Chondrocyte (in vitro differentiated cells): ENCODE data around the gene ZNF583. TPM values are rescaled to one million over a fixed set of nuclear protein-coding genes. Genes with fewer than 3 reads are reported as not detected.

ENCODE experiments used
- DNase-seq: peaks from one replicate; pipeline ENCODE4 v3.0.0; 2021; ENCODE audit warnings: mixed read lengths, low spot score
- H3K27ac Mint-ChIP-seq: one replicate; pipeline ENCODE4 v1.8.0; 2021; ENCODE audit warnings: mild to moderate bottlenecking, moderate library complexity, mixed read lengths; ENCODE audit not compliant: unreplicated experiment
- H3K27me3 Mint-ChIP-seq: 2 replicates; pipeline ENCODE4 v1.8.0; 2021; ENCODE audit warnings: low read depth, mixed read lengths
- H3K36me3 Mint-ChIP-seq: 2 replicates; pipeline ENCODE4 v1.8.0; 2021; ENCODE audit warnings: low read depth, mixed read lengths
- H3K4me1 Mint-ChIP-seq: 2 replicates; pipeline ENCODE4 v1.8.0; 2021; ENCODE audit warnings: low read depth, mild to moderate bottlenecking, mixed read lengths
- H3K4me3 Mint-ChIP-seq: one replicate; pipeline ENCODE4 v1.8.0; 2021; ENCODE audit warnings: mild to moderate bottlenecking, moderate library complexity, mixed read lengths; ENCODE audit not compliant: unreplicated experiment
- H3K9me3 Mint-ChIP-seq: 2 replicates; pipeline ENCODE4 v1.8.0; 2021; ENCODE audit warnings: low read depth, mixed read lengths
- CTCF ChIP-seq: fragments of 200-600 bp; sonication (generic); IDR thresholded peaks from 2 replicates; pipeline ENCODE4 v1.5.0; 2021; ENCODE audit warnings: antibody characterized with exemption, mild to moderate bottlenecking, moderate library complexity
- total RNA-seq: library from RNA; stranded (reverse); gene quantifications from 3 replicates; pipeline ENCODE4 v1.2.1, GENCODE V29; 2021

ZNF583 gene
- total RNA-seq, 1 donor from 2014 or later = 3.7 TPM

DNA sequence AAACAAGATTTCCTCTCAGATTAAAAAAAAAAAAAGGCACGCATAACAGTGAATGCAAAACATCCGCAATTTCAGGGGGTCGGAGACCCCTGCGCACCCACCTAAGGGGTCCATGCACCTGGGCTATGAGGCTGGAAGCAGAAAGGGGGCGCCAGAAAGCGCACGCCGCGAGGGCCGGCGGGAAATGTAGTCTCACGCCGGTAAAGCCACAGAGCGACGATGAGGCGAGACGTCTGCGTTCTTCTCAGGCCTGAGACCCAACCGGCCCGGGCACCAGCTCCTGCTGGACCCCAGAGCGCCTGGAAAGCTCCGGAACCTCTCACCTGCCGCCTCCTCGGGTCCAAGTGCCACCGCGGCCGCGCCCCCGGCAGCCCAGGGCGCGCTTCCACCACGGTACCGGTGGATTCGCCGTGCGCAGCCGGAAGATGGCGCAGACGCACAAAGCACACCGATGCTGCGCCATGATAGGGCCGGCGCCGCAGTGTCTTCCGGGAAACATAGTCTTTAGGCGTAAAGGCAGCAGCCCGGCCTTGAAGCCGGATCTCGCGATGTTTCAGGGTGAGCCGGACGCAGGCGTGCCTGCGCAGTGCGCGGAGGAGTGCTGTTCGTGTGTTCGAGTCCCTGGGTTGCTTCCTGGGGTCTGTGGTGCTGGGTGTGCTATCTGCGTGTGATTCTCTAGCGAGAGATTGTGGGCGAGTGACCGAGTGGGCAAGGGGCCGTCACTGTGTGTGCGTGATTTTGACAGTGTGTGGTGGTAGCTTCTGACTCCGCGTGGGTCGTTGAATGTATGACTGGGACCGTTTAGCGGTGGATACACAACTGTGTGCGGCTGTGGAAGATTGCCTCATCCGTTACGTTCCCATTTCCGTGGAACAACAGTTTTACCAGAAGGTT is 10.8 kb upstream of the ZNF583 start, which contains the start of gene ZNF582:
Gene ZNF582, minus strand, starts transcription at position 416 of the 894 bp plus-strand sequence. CDS start 1,782 bp downstream, outside the sequence.
- Mint-ChIP-seq H3K4me1 (peaks cover 12% of the 10 kb centered on the region), H3K9me3 (peaks cover 65% of the 10 kb centered on the region), H3K27ac (peak within 1 kb of the TSS; percentile 66), H3K36me3 (peaks cover 32% of the 10 kb centered on the region), H3K4me3 (peak within 1 kb of the TSS; percentile 80), H3K27me3 (no peaks in the 10 kb centered on the region)
- peak; percentile 96 for DNase-seq
- TF ChIP-seq CTCF = peak; percentile 87

DNA sequence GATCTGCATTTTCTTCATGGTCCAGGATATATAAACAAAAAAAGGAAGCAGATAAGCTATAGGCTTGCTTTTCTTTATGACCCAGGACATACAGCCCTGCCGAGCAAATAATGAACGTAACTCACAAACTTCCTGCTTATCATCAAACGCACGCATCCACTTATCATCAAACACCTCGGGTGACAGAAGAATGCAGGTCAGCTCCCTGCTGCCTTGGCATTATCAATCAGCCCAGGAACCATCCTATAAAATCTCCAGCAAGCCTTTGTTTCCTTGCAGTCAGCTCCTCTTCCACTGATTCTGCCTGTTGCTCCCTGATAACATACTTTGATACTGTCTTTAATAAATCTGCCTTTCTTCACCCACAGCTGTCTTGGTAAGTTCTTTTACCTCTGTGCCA is 5.3 kb upstream of the ZNF583 start:
- no peak for DNase-seq
- Mint-ChIP-seq H3K9me3 (peaks cover 78% of the 10 kb centered on the region), H3K4me1 (peaks cover 9% of the 10 kb centered on the region), H3K36me3 (peaks cover 31% of the 10 kb centered on the region), H3K27ac (no peak overlapping the region), H3K27me3 (no peaks in the 10 kb centered on the region), H3K4me3 (no peak overlapping the region)
- TF ChIP-seq CTCF = no peak

DNA sequence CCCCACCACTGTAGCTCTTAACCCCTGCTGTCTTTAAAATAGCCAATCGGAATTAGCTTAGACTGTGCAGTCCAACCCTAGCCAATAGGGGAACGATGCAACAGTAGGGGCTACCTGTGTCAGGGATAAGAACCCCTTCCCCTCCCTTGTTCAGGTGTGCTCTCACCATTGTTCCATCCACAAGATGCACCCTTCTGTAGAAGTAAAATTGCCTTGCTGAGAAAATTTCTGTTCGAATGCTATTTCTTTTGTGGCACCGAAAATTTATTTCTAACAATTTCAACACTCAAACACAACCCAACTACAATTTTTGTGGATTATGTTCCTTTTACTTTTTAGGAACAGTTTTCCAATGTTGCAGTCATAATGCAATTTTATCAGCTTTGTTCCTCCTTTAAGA is 3.6 kb upstream of the ZNF583 start:
- Mint-ChIP-seq H3K27me3 (no peaks in the 10 kb centered on the region), H3K4me1 (peaks cover 20% of the 10 kb centered on the region), H3K4me3 (no peak overlapping the region), H3K27ac (no peak overlapping the region), H3K9me3 (peaks cover 73% of the 10 kb centered on the region), H3K36me3 (peaks cover 41% of the 10 kb centered on the region)
- no peak for DNase-seq
- TF ChIP-seq CTCF = no peak

DNA sequence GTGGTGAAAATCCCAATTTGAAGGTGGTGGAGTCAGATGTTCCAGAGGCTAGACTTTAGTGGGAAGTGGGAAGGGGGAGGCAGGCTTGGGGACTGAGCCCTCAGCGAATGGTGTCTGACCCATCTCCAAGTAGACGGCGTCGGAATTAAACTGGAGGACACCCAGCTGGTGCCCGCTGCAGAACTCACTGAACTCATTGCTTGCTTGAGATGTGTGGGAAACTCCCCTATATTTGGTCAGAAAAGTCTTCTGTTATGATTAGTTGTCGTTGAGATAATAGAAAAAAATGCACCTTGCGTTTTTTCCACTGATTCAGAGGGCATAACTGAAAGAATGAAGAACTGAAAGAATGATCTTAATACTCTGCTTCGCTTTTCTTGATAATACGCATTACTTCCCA is 871 bp upstream of the ZNF583 start:
- no peak for TF ChIP-seq CTCF
- Mint-ChIP-seq H3K9me3 (peaks cover 80% of the 10 kb centered on the region), H3K27me3 (no peaks in the 10 kb centered on the region), H3K27ac (peak overlapping the region; percentile 89), H3K4me3 (peak overlapping the region; percentile 74), H3K36me3 (peaks cover 52% of the 10 kb centered on the region), H3K4me1 (peaks cover 21% of the 10 kb centered on the region)
- DNase-seq = no peak

DNA sequence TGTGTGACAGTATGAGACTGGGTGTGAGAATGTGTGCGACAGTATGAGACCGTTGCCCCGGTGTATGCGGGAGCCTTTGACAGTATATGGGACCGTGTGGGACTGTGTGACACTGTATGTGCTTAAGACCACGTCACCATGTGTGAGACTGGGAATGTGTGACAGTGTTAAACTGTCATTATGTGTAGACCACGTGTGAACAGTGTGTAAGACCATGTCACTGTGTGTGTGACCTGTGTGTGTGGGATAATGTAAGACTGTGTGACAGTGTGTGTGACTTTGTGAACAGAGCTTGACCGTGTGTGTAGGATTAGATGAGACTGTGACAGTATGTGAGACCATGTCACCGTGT is 549 bp downstream of the ZNF583 start:
- Mint-ChIP-seq H3K4me1 (peaks cover 21% of the 10 kb centered on the region), H3K27me3 (no peaks in the 10 kb centered on the region), H3K36me3 (peaks cover 49% of the 10 kb centered on the region), H3K4me3 (peak overlapping the region; percentile 74), H3K27ac (no peak overlapping the region), H3K9me3 (peaks cover 76% of the 10 kb centered on the region)
- TF ChIP-seq CTCF = no peak
- DNase-seq = no peak
